Measurements from ENCODE around the gene THSD7B.

DNA sequence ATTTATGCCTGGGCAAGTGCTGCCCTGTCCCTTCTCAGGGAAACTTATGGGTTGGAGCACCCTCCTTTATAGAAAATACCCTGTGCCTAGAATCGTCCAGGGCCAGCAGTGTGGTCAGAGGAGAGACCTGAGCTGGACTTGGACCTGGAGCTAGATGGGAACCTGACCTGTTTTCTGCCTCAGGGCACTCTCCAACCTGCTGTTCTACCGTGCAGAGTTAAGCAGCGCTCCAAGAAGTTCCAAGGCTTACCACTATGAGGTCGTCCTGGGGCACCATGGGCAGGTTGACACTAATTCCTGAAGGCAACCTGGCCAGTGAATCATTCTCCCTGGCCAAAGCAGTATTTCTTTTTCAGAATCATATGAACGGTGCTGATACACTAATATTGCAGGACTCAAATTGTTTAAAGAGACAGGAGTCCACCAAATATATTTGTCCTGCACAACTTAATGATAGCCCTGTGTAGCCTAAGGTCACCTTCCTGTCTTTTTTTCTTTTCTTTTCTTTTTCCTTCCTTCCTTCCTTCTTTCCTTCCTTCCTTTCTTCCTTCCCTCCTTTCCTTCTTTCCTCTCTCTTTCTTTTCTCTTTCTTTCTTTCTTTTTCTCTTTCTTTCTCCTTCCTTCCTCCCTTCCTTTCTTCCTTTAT is 743.5 kb downstream of the THSD7B start:
- TF ChIP-seq CREB1 (IDR thresholded peaks at IDR 0.05; ENCODE audit: low read depth) (no peak), TAF1 (IDR thresholded peaks at IDR 0.05; ENCODE audit: low read depth) (no peak), CEBPB (IDR thresholded peaks at IDR 0.05) (no peak), EGR1 (IDR thresholded peaks at IDR 0.05) (no peak), RAD21 (IDR thresholded peaks at IDR 0.05; ENCODE audit: low read depth) (no peak)
- TF ChIP-seq, protein P1, sequence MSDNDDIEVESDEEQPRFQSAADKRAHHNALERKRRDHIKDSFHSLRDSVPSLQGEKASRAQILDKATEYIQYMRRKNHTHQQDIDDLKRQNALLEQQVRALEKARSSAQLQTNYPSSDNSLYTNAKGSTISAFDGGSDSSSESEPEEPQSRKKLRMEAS (IDR thresholded peaks at IDR 0.05): no peak
- TF ChIP-seq, protein P2, sequence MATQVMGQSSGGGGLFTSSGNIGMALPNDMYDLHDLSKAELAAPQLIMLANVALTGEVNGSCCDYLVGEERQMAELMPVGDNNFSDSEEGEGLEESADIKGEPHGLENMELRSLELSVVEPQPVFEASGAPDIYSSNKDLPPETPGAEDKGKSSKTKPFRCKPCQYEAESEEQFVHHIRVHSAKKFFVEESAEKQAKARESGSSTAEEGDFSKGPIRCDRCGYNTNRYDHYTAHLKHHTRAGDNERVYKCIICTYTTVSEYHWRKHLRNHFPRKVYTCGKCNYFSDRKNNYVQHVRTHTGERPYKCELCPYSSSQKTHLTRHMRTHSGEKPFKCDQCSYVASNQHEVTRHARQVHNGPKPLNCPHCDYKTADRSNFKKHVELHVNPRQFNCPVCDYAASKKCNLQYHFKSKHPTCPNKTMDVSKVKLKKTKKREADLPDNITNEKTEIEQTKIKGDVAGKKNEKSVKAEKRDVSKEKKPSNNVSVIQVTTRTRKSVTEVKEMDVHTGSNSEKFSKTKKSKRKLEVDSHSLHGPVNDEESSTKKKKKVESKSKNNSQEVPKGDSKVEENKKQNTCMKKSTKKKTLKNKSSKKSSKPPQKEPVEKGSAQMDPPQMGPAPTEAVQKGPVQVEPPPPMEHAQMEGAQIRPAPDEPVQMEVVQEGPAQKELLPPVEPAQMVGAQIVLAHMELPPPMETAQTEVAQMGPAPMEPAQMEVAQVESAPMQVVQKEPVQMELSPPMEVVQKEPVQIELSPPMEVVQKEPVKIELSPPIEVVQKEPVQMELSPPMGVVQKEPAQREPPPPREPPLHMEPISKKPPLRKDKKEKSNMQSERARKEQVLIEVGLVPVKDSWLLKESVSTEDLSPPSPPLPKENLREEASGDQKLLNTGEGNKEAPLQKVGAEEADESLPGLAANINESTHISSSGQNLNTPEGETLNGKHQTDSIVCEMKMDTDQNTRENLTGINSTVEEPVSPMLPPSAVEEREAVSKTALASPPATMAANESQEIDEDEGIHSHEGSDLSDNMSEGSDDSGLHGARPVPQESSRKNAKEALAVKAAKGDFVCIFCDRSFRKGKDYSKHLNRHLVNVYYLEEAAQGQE (IDR thresholded peaks at IDR 0.05; ENCODE audit: low read depth): no peak
